GM21367 (cell line): ENCODE data around the gene CITED1.

Experiments
- ATAC-seq: cut with Tn5 transposase; IDR thresholded peaks from one replicate; pipeline ENCODE4 v1.9.1; 2021; ENCODE audit not compliant: unreplicated experiment

Gene CITED1

DNA sequence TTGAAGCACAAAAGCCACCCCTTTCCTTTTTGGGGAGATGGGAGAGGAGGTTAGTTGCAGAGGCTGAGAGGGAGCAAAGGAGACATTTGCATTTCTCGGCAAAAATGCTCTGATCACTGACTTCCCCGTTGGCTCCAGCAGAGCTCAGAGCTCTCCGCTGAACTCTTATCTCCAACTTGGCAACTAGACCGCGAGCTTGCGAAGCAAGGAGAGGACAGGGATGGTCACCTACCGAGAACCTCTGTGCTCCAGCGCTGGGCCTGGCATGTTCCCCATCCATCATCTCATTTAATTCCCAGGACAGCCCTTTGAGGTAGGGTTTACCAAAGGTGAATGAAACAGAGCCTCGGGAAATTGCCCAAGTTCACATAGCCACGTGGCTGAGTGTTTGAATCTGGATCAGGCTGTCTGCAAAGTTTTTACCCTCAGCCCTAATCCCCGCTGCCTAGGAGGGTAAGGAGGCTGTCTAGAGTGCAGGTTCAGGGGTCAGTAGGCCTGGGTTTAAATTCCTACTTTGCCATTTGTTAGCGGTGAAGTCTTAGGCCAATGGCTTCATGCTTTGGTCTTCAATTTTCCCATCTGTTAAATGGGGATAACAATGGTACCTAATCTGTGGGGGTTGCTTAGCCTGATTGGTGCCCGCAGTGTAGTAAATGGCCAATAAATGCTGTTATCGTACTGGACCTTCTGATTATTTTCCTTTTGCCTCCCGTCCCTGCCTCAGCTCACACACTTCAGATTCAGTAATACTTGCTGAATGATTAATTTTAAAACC, 3.8 kb upstream of the CITED1 start:
- no peak for ATAC-seq

DNA sequence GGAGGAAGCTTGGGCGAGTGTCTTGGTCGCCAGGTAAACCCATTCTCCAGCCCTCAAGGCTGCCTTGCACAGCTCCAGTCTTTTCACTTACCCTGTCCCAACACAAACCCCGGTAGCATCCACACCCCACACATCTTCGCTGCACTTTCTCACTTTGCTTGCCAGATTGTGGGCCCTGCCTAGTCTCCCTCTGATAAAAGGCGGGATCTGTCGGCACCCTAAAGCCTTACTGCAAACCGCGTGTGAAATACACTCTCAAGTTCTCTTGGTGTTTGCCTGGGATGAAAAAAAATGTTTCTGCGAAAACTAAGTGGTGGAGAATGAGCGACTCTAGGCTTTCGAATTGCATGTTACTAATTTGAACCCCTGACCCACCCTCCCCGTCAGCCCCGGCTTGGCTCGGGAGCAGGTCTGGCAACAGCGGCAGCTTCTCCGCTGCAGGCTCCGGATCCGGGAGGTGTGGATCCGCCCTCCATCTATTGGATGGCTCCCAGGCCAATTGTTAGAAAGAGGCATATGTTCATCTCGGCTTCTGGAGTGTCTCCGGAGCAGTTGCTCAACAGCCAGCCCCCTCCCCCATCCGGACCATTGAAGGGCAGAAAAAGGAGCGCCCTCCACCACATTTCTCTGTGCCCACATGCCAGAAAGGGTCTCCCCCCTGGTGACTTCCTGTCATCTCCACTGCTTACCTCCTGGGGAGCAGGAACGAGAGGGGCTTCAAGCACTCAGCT, 3.0 kb upstream of the CITED1 start:
- no peak for ATAC-seq

DNA sequence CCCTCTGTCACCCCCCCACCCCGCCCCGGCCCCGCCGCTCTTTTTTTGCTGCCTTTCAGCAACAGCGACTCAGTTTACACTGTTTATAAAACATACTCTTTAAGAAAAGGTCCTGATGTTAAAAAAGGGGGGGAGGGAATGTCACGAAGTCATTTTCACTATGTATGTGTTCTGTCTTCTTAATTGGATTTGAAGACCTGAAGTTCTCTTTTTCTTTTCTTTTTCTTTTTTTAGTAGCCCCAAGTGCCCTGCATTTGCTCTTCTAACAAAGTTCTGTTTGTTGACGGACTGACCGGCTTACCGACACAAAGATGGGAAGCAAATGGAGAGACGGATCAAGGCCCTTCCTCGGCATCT, 2.5 kb upstream of the CITED1 start:
- no peak for ATAC-seq

DNA sequence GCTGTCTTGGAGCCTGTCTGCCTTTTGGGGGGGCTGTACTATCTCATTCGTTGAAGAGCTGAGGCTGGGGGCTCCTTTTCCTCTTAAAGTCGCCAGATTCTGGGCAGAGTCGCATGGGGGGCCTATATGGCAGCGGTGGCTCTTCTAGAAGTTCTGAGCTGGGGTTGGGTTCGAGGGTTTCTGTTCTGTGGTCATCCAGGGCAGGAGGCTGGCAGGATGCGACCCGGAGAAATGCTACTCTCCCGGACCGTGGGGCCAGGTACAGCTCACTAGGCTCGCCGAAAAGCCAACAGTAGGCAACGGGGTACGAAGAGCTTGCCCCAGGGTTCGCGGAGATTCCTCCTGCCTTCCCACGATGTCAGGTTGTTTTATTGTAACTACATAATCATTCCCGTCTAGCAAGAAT, 1.9 kb upstream of the CITED1 start:
- ATAC-seq, result no peak

DNA sequence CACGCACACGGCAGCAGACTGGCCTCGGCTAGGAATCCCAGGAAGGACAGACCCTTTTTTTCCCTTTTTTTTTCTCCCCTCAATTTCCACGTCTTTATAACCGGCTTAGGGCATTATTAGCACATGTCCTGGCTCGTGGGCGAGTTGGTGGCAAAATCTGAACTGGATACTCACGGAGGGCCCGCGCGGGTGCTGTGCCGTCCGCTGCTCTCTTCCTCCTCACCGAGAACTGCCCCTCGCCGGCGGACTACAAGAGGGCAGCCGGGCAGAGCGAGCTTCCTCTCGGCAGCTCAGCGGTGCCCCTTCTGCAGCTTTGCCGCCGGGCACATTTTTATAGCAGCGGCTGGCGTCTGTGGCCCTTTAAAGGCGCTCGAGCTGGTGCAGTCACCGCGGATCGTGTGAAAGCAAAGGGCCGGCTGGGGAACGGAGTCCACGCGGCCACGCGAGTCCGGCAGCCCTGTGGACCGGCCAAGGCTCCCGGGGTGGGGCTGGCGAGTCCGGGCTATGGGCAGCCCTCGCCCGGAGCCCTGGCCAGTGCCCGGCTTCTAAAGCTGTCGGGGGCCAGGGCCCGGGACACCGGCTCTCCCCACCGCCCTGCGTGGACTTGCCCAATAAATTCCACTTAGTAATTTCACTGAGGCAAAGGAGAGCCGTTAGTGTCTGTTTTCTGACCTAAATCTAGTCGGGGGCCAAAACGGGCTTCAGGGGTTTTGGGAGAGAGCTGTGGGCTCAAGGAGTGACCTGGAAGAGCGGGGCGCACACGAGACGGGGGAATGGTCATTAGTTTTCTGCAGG, 1.3 kb upstream of the CITED1 start:
- ATAC-seq, result peak; percentile 67

DNA sequence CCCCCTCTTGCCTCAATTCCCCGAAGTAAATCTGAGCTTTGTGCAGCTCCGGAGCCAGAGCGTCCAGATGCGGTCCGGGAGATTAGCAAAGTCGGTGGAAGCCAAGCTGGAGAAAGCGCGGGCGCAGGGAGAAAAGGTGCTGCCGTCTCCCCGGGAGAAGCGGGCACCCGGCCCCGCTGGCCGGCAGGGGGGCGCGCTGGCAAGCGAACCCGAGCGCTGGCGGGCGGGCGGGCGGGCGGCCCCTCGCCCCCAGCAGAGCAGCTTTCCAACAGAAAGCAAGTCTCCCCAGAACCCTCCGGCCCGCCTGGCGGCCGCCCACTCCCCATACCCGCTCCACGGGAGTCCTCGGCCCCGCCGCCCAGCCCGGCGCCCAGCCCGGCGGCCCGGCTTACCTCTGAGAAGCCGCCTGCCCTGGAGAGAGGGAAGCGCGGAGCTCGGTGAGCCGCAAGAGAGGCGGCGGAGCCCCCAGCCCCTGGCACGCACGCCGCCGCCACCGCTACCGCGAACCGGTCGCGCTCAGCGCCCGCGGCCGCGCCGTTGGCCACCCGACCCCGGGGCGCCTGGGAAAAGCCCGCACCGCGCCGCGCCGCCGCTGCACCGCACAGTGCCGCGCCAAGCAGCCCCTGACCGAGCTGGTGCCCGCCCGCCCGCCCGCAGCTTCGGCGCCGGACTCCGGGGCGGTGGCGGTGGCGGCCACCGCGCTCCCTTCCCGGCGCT, 529 bp upstream of the CITED1 start:
- no peak for ATAC-seq

DNA sequence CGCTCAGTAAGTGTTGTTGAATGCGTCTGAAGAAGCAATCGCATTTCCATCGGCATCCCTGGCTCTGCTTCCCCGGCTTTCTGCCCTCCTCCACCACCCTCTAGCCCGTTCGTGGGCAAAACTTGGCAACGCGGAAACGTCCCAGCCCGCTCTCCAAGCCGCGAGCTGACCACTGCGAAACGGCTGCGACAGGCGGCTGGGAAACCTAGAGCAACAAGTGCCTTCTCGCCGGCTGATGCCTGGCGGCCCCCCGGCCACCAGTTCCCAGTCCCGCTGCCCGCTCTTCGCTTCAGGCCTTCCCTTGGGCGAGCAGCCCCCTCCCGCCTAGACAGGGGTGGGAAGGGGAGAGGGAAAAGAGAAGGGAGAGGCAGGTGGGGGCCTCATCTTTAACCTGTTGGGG, 837 bp downstream of the CITED1 start:
- no peak for ATAC-seq

DNA sequence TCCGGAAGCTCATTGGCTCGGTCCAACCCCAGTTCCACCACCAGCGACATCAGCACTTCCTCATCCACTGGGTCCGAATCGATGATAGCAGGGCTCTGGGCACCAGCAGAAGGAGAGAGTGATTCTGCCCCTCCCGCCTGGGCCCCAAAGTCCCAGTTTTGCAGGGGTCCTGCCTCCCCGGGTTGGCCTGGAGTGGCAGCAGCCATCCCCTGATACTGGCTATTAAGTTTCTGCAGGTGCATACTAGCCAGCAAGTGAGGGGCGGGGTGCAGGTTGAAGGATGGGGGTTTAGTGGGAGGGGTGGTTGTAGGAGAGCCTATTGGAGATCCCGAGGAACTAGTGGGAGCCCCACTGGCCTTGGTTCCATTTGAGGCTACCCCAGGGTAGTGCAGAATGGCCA, 3.9 kb downstream of the CITED1 start:
- ATAC-seq, result no peak

DNA sequence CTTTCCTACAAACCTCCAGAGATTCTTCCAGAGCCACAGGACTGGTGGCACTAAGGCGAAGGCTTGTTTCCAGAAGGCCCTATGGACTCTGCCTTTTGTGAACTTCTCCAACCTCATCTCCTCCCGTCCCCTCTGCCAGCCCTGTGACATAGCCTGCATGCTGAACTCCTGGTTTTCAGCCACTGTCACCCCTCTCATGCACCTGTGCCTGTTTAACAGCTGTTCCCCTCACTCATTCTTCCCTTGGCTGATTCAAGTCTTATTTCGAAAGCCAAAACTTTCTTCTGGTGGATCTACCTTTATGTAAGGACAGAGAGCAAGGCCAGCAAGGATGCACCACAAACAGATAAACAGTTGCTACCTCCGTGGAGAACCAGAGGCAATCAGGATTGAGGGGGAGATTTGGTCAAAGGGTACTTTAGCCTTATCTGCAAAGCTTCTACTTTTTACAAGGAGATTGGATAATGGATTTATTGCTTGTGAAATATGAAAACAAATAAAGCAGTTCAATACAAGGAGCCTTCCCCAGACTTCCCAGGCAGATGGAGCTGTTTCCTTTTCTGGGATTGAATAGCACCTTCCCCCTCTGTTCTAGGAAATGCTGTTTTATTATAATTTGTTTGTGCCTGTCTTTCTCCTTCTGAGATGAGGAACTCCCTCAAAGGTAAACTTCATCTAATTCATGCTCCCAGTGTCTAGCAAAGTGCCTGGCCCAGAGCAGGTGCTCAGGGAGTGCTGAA, 5.7 kb downstream of the CITED1 start:
- ATAC-seq, result no peak

DNA sequence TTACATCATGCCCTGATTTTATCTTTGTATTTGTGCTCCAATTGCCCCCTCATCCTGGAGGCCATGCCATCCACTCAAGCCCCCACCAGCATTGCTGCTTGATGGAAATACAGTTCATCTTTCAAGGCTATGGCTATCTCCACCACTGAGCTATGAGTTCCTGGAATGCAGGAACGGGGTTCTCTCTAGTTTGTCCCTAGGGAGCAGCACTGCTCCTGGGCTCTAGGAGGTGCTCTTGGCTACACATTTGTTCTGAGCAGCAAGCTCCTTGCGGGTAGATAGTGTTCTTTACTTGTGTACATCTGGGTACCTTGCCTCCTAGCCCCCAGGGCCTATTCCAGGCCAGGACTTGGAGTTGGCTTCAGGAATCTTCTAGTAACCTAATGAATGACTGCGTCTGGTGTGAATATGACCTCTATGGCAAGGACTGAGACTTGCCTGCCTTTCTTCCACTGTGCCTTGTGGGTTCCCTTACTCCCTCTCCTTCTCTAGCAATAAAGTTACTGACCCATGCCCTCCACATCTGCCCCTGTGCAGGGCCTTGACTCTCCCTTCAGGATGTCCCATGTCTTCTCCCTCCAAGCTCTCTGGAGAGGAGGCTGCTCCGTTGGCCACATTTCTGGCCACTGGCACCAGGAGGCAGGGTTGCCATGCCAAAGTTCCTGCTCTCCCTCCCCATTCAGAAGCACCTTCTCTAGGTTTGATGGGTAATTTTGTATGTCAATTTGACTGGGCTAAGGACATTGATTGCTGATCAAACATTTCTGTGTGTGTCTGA, 7.6 kb downstream of the CITED1 start:
- peak; percentile 53 for ATAC-seq

DNA sequence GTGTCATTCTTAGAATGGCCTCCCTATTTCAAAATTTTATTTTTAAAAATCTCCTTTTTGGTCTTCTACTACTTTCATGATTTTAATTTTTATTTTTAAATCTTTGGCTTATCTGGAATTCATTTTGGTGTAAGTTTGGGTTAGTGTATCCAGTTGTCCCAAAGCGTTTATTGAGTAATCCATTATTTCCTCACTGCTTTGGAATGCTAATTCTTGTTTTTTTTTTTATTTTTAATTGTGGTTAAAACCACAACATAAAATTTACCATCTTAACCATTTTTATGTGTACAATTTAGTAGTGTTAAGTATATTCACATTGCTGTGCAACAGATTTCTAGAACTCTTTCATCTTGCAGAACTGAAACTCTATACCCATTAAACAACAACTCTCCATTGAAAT, 8.7 kb downstream of the CITED1 start:
- no peak for ATAC-seq

DNA sequence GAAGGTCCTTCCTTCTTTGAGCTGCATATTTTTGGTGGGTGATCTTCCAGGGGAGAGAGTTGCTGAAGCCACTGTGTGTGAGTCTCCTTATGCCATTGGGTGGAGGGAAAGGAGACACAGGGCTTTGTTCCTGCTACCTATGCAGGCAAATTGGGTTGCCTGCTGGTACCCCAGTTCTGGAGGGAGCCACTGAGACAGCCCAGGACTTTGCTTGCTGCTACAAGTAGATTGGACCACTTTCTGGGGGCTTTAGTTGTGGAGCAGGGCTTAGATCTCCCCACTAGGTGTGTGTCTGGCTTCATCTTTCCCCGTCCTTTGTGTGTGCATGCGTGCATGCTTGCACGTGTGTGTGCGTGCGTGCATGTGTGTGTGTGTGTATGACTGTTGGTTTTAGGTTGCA, 10.0 kb downstream of the CITED1 start:
- no peak for ATAC-seq

DNA sequence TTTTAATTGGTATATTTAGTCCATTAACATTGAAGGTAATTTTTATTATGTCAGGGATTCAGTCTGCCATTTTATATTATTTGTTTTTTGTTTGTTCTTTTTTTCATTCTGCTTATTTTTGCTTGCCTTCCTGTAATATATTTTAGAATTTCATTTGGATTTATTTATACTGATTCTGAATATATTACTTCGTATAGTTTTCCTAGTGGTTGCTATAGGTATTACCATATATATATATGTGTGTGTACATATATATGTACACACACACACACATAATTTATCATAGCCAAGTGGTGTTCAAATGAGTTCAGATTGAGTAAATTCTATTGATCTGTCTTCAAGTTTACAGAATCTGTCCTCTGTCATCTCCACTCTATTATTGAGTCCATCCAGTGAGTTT, 11.2 kb downstream of the CITED1 start:
- ATAC-seq, result no peak

DNA sequence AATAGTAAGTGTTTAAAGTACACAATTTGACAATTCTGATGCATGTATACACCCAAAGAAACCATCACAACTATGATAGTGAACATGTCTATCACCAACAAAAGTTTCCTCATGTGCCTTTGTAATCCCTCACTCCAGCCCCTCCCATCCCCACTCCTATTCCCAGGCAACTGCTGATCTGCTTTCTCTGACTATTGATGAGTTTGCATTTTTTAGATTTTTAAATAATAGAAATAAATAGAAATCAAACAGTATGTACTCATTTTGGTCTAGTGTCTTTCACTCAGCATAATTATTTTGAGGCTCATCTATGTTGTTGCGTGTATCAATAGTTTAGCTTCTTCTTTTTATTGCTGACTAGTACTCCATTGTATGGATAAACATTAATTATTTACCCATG, 23.4 kb downstream of the CITED1 start:
- ATAC-seq, result no peak

DNA sequence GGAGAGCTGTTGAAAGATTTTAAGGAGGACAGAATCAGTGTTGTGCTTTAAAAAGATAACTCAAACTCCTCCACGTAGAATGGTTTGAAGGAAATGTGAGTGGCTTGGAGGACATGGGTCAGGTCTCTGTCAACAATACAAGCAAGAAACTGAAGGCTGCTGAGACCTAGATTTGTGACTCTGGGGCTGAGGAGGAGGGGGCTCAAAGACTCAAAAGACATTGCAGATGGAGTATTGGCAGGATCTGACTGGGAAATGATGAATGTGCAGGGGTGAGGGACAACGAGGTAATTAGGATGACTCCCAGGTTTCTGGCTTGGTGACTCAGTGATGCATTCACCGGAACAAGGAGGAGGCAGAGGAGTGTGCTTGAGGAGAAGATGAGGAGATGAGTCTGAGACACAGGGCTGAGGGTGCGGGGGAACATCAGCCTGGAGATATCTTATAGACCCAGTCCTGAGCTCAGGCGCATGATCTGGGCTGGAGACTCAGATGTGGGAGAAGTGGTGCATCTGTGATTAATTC, 25.3 kb downstream of the CITED1 start:
- no peak for ATAC-seq

DNA sequence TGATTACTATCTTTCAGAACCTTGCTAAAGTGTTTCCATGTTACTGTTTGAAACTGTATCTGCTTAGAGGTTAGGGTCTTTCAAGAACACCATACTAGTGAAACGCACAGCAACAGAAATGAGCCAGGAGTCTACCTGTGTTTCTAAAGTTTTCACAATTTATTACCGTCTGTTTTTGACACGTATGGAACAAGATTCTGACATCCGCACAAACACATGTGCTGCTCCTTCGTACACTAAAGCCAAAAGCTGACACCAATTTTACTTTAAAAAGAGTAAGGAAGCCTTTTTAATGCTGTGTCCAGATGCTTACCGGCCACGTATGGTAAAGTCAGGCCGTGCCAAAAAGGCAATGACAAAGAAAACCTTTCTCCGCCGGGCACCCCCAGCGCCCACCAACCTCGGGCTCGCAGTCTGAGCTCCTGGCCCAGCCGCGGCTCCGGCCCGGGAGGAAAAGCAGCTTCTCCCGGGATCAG, 29.2 kb downstream of the CITED1 start:
- ATAC-seq, result peak; percentile 22

DNA sequence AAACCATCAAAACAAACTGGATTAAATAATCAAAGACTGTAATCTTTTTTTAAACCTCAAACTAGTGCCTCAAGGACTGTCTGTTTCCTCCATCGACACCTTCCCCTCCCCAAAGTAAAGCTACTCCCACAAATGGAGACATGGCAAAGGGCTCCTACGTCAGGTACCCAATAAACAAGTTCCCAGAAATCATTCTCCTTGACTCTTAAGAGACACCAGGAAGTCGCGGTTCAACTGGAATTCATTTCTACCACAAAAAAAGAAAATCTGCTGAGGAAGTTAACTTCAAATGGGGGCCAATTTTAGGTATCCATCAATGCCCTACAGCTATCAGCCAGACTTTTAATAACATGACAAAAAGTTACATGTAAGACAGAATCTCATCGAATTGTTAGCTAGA, 31.2 kb downstream of the CITED1 start:
- ATAC-seq, result no peak

DNA sequence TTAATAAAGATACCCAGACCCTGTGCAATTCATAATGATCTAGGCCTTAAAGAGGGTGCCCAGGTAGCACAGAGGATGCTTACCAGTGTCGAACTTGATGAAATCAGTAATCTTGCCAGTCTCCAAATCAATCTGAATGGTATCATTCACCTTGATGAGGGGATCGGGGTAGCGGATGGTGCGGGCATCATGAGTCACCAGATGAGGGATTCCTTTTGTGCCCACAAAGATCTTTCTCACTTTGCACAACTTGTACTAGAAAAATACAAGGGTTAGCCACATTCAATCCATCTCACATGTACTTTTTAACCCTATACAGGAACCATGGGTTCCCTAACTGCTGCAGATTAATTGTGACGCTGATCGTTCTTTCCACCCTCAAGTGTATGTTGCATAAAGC, 32.0 kb downstream of the CITED1 start:
- no peak for ATAC-seq

DNA sequence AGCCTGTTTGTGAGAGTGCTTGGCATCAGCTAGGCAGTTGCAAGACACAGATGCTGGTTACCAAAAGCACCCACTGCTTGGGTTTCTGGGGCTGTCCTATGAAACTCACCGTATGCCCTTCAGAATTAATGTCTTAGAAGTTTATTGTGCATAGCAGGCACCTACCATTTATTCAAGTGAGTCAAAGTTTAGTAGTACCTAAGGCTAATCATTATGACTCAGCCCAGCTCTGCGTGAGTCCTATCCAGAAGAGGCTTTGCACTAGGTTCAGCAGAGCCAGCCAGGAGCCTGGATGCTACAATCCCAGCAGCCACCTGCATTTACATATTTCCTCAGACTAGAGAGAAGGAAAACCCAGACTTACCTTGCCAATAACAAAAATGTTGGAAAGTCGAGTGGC, 32.8 kb downstream of the CITED1 start:
- ATAC-seq, result no peak
